Mesothelial cell of epicardium (in vitro differentiated cells): ENCODE measurements around the gene ABCA1. TPM values are rescaled to one million over a fixed set of nuclear protein-coding genes. Genes with fewer than 3 reads are reported as not detected.
"Not testable (repeated sequence)": the region's sequence is repeated elsewhere in the genome, so short reads cannot be mapped to it uniquely, and the experiment has no call there.

Experiments used
- DNase-seq, 2 experiments: peaks; one replicate each; pipeline ENCODE4 v3.0.0; 2021; ENCODE audit warnings: low spot score in 2 of 2; ENCODE audit not compliant: unreplicated experiment in 2 of 2
- H3K27ac Mint-ChIP-seq: 2 replicates; pipeline ENCODE4 v1.8.0; 2021; ENCODE audit warnings: mixed read lengths
- H3K27me3 Mint-ChIP-seq: 2 replicates; pipeline ENCODE4 v1.8.0; 2021; ENCODE audit warnings: low read depth, mixed read lengths
- H3K36me3 Mint-ChIP-seq: 2 replicates; pipeline ENCODE4 v1.8.0; 2021; ENCODE audit warnings: mixed read lengths
- H3K4me1 Mint-ChIP-seq: 2 replicates; pipeline ENCODE4 v1.8.0; 2021; ENCODE audit warnings: mixed read lengths
- H3K4me3 Mint-ChIP-seq: 2 replicates; pipeline ENCODE4 v1.8.0; 2021; ENCODE audit warnings: mild to moderate bottlenecking, moderate library complexity, mixed read lengths
- H3K9me3 Mint-ChIP-seq: 2 replicates; pipeline ENCODE4 v1.8.0; 2021; ENCODE audit warnings: mixed read lengths
- total RNA-seq: library from RNA; stranded (reverse); gene quantifications from 3 replicates; pipeline ENCODE4 v1.2.1, GENCODE V29; 2021
- TF ChIP-seq, protein P1 (sequence below): fragments of 200-600 bp; sonication (generic); IDR thresholded peaks from one replicate; pipeline ENCODE4 v1.5.0; 2021; ENCODE audit warnings: antibody characterized with exemption; ENCODE audit not compliant: unreplicated experiment

Gene ABCA1
- total RNA-seq, 1 donor from 2014 or later = 39.9 TPM

DNA sequence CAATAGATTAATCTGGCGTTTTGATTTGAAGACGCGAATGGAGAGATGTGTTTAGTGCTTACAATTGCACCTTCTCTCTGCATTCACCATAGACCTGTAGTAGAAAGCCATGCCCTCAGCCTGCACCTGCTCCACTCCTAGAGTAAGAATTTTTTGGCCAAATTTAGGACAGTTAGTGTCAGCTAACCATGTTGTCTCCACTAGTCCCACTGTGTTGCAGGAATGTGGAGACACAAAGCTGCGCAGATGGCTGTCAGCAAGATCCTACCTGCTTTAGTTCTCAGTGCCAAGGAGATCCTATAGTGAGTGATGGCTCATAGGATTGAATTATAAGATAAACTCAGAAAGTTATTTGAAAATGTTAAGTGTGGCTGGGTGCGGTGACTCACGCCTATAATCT, 35.1 kb upstream of the ABCA1 start:
- Mint-ChIP-seq H3K4me3 (no peak overlapping the region), H3K9me3 (no peaks in the 10 kb centered on the region), H3K27ac (no peak overlapping the region), H3K4me1 (peaks cover 5% of the 10 kb centered on the region), H3K27me3 (no peaks in the 10 kb centered on the region), H3K36me3 (no peaks in the 10 kb centered on the region)
- TF ChIP-seq, protein P1, sequence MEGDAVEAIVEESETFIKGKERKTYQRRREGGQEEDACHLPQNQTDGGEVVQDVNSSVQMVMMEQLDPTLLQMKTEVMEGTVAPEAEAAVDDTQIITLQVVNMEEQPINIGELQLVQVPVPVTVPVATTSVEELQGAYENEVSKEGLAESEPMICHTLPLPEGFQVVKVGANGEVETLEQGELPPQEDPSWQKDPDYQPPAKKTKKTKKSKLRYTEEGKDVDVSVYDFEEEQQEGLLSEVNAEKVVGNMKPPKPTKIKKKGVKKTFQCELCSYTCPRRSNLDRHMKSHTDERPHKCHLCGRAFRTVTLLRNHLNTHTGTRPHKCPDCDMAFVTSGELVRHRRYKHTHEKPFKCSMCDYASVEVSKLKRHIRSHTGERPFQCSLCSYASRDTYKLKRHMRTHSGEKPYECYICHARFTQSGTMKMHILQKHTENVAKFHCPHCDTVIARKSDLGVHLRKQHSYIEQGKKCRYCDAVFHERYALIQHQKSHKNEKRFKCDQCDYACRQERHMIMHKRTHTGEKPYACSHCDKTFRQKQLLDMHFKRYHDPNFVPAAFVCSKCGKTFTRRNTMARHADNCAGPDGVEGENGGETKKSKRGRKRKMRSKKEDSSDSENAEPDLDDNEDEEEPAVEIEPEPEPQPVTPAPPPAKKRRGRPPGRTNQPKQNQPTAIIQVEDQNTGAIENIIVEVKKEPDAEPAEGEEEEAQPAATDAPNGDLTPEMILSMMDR = no peak
- no peak for DNase-seq

DNA sequence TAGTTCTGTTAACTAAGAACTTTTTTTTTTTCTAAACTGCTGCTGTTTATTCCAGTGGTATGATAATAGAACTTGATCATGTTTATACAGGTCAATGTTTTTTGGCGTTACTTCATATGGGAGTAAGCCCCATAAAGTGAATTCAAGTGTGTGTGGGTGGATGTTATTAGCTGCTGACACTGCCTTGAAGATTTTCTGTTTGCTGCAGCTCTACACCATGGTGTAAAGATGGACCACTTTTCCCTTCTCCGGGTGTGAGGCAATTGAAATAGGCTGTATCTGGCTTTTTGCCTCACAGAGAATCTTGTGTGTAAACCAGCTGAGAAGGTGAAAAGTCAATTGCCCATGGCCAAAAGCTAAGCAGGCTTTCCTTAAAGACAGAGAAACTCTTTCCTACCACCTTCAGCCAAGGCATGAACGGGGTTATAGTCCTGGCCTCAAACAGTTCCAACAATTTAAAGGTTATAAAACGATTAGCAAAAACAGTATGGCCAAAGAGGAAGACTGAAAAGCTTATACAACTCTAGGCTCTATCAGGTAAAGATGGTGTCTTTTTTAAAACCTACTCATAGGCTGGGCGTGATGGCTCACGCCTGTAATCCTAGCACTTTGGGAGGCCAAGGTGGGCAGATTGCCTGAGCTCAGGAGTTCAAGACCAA, 33.9 kb upstream of the ABCA1 start:
- Mint-ChIP-seq H3K27ac (no peak overlapping the region), H3K27me3 (no peaks in the 10 kb centered on the region), H3K36me3 (no peaks in the 10 kb centered on the region), H3K4me3 (no peak overlapping the region), H3K9me3 (no peaks in the 10 kb centered on the region), H3K4me1 (peaks cover 5% of the 10 kb centered on the region)
- TF ChIP-seq, protein P1 = no peak
- DNase-seq = no peak

DNA sequence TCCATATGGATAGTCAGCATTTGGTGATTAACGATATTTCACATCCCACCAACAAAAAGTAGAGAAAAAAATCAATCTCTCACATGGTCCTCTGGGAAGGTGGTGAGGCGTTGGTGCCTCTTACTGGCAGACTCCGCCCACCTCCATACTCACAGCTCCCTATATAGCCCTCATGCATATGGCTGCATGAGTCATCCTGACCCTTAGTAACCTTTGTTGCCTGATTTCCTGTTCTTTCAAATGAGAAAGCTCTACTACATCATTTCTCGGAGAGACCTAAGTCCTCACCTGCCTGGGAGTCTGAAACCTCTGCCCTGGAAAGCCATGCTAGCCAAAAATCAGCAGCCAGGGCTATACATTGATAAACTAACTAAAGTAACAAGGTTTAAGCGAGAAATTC, 33.3 kb upstream of the ABCA1 start:
- Mint-ChIP-seq H3K27ac (no peak overlapping the region), H3K4me3 (no peak overlapping the region), H3K4me1 (peaks cover 5% of the 10 kb centered on the region), H3K27me3 (no peaks in the 10 kb centered on the region), H3K9me3 (no peaks in the 10 kb centered on the region), H3K36me3 (no peaks in the 10 kb centered on the region)
- no peak for DNase-seq
- TF ChIP-seq, protein P1 = no peak

DNA sequence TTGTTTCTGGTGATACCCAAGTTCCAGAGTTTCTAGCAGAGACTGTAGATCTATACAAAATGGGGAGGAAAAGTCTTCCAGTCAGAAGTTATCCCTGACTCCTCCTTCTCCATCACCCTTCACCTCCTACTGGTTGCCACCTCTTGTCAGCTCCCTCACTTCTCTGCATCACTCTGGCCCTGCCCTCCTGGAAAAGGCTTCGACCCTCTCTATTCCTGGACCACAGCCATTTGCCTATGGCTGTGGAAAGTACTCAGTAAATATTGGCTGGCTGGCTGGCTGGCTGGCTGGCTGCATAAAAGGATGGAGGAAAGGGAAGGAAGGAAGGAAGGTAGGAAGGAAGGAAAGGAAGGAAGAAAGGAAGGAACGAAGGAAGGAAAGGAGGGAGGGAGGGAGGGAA, 32.7 kb upstream of the ABCA1 start:
- H3K36me3 Mint-ChIP-seq = no peaks in the 10 kb centered on the region
- no peaks in the 10 kb centered on the region for H3K9me3 Mint-ChIP-seq
- peaks cover 5% of the 10 kb centered on the region for H3K4me1 Mint-ChIP-seq
- no peak for DNase-seq
- TF ChIP-seq, protein P1 = no peak
- H3K27ac Mint-ChIP-seq = no peak overlapping the region
- H3K27me3 Mint-ChIP-seq = no peaks in the 10 kb centered on the region
- H3K4me3 Mint-ChIP-seq = no peak overlapping the region

DNA sequence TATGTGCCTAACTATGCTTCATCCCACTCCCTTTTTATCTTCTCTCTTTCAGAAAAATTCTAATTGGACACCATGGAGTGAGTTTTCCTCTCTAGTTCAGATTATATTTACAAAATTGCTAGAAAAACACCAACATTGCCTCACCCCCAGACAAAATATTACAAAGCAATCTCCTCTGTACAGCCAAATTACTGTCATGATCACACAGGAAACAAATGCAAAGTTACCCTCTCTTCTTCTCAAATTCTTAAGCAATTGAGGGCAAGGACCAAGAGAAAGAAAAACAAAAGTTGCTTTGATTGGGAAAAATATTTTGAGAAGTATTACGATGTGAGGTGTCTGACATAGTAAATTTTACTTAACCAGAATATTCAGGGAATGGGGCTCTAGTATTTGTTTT, 30.8 kb upstream of the ABCA1 start:
- peaks cover 5% of the 10 kb centered on the region for H3K4me1 Mint-ChIP-seq
- no peak for DNase-seq
- no peak overlapping the region for H3K27ac Mint-ChIP-seq
- H3K36me3 Mint-ChIP-seq = no peaks in the 10 kb centered on the region
- TF ChIP-seq, protein P1 = no peak
- no peak overlapping the region for H3K4me3 Mint-ChIP-seq
- no peaks in the 10 kb centered on the region for H3K27me3 Mint-ChIP-seq
- no peaks in the 10 kb centered on the region for H3K9me3 Mint-ChIP-seq

DNA sequence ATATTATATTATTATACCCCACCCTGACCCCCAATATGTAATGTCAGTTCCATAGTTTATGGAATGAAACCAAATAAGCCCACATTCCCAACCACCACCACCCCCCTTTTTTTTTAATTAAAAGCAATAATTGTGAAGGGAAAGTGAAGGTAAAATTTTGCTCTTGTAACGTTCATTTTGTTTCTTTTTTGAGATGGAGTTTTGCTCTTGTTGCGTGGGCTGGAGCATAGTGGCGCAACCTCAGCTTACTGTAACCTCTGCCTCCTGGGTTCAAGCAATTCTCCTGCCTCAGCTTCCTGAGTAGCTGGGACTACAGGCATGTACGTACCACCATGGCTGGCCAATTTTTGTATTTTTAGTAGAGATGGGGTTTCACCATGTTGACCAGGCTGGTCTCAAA, 30.1 kb upstream of the ABCA1 start:
- H3K4me1 Mint-ChIP-seq, H3K27ac Mint-ChIP-seq, H3K4me3 Mint-ChIP-seq, H3K27me3 Mint-ChIP-seq, DNase-seq, H3K36me3 Mint-ChIP-seq, H3K9me3 Mint-ChIP-seq: not testable (repeated sequence)
